Fibroblast of skin of left biceps (primary cell): ENCODE measurements around the gene GRHL3.
"Not testable (repeated sequence)": the region's sequence is repeated elsewhere in the genome, so short reads cannot be mapped to it uniquely, and the experiment has no call there.

ENCODE experiments used
- DNase-seq, 2 experiments: peaks; one replicate each; pipeline ENCODE4 v3.0.0-alpha.2; 2013; ENCODE audit warnings: low read depth in 2 of 2

Gene GRHL3

GRCh38 chr1:24319312-24319863 lies at the start of gene GRHL3:
Gene GRHL3, plus strand, starts transcription at chr1:24319357. Its CDS starts 195 bp downstream, at chr1:24319552.
- DNase-seq = no peak

GRCh38 chr1:24274203-24275103 lies 44.7 kb upstream of the GRHL3 start:
- not testable (repeated sequence) for DNase-seq

GRCh38 chr1:24275104-24275410 lies 44.1 kb upstream of the GRHL3 start:
- DNase-seq = no peak

DNA sequence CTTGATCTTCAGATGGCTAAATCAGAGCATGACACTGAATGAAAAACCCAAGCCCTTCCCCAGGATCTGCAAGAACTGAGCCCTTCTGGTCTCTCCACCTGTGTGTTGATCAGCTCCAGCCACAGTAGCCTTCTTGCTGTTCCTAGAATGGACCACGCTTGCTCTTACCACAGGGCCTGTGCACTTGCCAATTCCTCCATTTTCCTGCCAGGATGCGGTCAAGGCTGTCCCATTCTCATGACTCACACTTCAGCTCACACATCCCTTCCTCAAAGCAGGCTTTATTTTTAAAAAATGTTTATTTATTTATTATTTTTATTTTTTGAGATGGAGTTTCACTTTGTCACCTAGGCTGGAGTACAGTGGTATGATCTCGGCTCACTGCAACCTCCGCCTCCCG lies 43.6 kb upstream of the GRHL3 start:
- DNase-seq = no peak

DNA sequence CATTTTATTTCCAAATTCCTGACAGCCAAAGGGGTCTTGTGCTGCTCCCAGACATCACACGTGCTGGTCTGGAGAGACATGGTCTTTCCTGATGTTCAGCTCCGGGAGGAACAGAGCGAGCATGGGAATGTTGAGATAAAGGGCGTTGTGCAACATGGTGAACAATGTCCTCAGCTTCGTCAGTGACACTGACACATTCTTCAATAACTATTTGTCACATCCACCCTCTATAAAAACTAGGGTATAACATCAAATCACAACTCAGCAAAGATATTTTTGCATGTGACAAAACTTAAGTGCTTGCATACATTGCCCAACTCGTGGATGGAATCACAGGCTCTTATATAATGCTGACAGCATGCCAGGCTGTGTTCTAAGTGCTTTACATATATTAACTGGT lies 42.4 kb upstream of the GRHL3 start:
- DNase-seq = no peak

DNA sequence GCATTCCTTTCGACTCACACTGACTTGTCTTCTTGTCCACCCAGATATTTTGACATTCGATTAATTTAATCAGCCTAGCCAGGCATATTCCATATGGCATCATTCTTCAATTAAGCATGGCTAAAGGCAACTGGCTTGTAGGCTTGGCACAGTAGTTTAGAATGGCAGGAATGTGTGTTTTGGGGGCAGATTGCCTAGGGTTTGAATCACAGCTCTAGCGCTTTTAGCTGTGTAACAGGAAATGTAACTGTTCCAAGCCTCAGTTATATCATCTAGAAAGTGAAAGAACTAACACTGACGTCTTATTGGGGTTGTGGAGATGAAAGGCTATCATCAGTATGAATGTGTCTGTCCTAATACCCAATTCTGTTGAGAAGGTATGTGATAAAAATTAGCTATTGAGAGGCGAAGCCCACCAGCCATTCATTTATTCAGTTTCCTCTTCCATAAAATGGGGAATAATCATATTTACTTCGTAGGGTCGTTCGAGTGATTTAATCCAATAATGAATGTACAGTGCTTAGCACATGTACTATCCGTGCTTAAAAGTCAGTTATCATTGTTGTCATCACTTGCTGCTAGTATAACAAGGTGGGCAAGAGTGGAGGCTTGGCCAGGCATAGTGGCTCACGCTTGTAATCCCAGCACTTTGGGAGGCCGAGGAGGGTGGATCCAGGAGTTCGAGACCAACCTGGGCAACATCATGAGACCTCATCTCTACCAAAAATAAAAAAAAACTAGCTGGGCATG lies 41.6 kb upstream of the GRHL3 start:
- no peak for DNase-seq

- no peak for DNase-seq
These were observed 40.4 kb upstream of the GRHL3 start for GRCh38 chr1:24278726-24279125.

DNA sequence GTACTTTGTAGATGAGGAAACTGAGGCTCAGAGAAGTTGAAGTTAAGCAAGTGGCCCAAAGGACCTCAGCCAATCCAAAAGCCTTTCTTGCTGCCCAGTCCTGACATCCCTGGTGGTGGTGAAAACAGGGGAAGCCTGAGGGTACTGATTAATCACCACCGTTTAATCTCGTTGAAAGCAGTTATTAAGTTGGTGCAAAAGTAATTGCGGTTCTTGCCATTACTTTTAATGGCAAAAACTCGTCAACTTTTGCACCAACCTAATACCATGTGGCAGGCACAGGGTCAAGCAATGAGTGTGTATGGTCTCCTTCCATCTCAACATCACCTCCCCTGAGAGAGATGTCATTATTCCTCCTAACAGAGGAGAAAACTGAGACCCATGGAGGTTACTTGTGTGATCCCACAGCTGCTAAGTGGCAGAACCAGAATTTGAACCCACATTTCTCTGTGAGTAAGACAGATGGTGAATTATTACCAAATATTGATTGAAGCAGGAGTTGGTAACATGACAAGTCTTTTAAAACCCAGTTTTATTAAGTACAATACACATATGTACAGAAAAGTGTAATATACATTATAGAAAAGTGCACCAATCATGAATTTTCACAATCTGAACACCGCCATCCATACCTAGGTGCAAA lies 39.4 kb upstream of the GRHL3 start:
- no peak for DNase-seq

DNA sequence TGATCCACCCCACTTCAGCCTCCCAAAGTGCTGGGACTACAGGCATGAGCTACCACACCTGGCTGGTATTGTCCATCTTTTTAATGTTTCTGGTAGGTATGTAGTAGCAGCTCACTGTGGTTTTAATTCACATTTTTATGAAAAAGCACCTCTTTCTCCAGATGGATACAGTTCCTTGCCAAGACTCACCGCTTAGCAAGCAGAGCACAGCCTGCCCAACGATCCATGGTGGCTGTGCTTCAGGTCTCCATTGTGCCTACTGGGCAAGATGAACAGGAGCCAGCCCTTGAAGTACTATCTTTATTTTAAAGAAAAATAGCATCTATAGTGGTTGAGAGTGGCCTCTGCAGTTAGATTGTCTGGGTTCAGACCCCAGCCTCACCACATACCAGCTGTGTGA lies 37.6 kb upstream of the GRHL3 start:
- DNase-seq = no peak

- DNase-seq = no peak
These were observed 36.7 kb upstream of the GRHL3 start for GRCh38 chr1:24282491-24282890.

GRCh38 chr1:24283326-24284155 lies 35.6 kb upstream of the GRHL3 start:
- DNase-seq = peak; percentile 38 to 48

GRCh38 chr1:24284156-24284471 lies 35.0 kb upstream of the GRHL3 start:
- DNase-seq = no peak

GRCh38 chr1:24285231-24285630 lies 33.9 kb upstream of the GRHL3 start:
- no peak for DNase-seq

DNA sequence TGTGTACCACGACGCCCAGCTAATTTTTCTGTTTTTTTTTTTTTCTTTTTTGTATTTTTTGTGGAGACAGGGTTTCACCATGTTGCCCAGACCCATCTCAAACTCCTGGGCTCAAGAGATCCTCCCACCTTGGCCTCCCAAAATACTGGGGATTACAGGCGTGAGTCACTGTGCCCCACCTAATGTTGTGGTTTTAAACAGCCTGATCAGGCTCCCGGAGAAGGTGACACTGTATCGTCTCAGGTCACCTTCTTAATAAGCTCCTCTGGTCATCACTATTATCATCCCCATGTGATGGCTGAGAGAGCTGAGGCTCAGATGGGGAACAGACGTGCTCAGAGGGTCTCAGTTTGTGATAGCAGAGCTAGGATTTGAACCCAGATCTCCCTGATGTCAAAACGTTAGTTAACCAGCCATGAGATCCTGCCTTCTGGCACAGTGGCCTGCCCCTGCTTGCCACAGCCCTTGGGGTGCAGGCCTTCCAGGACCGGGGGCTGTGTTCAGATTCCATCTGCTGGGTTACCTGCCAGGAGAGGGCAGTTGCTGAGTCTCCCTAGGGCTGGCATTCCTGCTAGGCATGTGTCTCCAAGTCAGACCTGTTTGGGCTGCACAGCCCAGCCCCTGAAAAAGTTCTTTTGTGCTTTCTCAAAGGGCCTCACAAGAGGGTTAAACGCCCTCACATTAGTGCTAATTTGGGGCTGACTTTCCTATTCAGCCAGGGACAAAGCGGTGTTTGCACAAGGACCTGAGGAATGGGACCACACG lies 32.7 kb upstream of the GRHL3 start:
- no peak for DNase-seq

DNA sequence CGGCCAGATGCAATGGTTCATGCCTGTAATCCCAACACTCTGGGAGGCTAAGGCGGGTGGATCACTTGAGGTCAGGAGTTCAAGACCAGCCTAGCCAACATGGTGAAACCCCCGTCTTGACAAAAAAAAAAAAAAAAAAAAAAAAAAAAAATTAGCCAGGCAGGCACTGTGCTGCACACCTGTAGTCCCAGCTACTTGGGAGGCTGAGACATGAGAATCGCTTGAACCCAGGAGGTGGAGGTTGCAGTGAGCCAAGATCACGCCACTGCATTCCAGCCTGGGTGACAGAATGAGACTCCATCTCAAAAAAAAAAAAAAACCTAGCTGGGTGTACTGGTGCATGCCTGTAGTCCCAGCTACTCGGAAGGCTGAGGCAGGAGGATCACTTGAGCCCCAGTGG lies 31.4 kb upstream of the GRHL3 start:
- not testable (repeated sequence) for DNase-seq

GRCh38 chr1:24288479-24288878 lies 30.7 kb upstream of the GRHL3 start:
- no peak for DNase-seq

- DNase-seq = peak; percentile 53 to 54
These were observed 29.1 kb upstream of the GRHL3 start for GRCh38 chr1:24289937-24290595.

DNA sequence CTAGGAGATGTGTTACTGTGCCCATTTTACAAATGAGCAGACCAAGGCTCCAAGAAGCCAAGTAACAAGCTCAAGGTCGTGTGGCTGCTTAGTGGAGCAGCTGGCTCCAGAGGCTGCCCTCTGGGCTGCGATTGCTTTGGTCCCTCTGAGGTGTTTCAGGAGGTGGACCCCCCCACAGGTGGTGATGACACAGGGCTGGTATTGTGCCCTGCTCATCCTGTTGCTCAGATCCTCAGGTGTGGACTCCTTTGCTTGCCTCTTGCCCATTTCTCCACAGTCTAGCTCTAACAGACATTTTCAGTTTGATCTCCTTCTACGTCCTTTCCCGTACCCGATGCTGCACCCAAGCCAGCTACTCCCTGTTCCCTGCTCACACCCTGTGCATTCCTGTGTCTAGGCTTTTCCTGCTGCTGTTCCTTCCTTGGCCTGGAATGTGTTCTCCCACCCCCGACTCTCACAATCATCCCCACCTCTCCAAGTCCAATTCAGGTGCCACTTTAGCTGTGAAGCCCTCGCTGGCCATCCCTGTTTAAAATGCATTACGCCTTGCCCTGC lies 28.1 kb upstream of the GRHL3 start:
- no peak for DNase-seq

DNA sequence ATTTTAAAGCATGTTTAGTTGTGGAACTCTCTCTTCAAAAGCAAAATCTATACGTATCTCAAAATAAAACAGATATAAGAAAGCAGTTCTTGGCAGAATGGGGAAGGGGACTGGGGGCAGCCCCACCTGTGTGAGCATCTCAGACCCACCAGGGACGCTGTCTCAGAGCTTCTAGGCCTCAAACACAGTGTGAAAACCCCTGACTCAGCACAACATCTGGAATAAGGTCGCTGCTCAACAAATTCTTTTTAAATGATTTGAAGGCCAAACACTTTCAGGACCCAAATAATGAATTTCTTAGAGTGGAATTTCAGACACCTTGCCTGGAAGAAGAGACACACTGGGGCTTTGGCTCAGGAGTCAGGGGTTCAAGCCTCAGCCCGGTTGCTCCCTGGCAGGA lies 27.1 kb upstream of the GRHL3 start:
- DNase-seq = no peak

DNA sequence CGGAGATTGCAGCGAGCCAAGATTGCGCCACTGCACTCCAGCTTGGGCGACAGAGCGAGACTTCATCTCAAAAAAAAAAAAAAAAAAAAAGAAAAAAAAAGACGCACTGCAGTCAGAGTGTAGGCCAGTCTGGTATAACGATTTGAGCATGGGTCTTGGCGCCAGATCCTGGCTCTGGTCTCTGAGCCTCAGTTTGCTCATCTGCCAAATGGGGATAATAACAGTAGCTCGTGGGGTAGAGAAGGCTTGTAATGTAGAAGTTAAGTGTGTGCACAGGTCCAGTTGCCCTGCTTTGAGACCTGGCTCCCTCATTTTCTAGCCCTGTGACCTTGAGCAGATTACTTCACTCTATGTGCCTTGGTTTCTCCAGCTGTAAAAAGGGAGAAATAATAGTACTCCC lies 26.3 kb upstream of the GRHL3 start:
- no peak for DNase-seq
